Measurements from ENCODE around the gene GALNTL6. TPM values are rescaled to one million over a fixed set of nuclear protein-coding genes. Genes with fewer than 3 reads are reported as not detected.

The GALNTL6 gene
- polyA plus RNA-seq, 6 donors from 2014 or later = 0.09 to 1.5 (median 0.52) TPM

DNA sequence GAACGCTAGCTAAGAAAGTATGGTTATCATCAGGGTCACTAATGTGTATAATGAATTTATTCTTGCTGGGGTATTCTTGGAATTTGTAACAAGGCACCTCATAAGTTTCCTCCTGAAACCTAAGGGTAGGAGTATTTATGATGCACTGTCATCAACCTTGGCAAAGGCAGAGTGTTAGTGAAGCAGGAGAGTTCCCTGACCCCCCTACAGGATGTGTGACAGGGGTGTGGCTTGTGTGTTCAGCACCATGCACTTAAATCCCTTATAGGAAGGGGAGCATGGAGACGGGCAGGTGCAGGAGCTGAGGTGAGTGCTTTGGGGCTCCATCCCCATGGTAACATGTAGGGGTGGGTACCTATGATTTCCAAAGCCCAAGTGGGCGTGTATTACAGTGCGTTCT is 237.7 kb downstream of the GALNTL6 start:
- Mint-ChIP-seq H3K36me3 (no peaks in the 10 kb centered on the region), H3K4me1 (no peaks in the 10 kb centered on the region), H3K9me3 (no peaks in the 10 kb centered on the region), H3K27ac (no peak overlapping the region), H3K4me3 (no peak overlapping the region), H3K27me3 (no peaks in the 10 kb centered on the region)
- DNase-seq (no peak), ATAC-seq (ENCODE audit: low read depth in 2 of 2) (no peak)

DNA sequence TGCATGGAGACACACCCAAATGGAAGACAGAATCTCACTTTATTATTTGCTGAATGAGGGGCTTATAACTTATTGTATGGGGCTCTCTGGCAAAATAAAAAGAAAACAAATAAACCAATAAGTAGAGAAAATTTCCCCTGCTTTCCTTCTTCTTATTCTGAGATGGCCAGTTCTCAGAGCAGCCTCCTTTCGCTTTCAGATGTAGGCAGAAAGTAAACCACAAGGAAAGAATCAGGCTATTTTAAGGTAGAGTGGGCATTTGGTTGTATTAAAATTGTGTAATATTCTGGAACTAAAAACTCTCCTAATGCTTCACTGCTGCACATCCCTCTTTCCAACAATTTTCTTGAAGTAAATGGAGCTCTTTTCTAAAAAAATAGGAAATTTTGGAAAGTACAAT is 241.8 kb downstream of the GALNTL6 start:
- Mint-ChIP-seq H3K27me3 (no peaks in the 10 kb centered on the region), H3K4me3 (no peak overlapping the region), H3K36me3 (no peaks in the 10 kb centered on the region), H3K4me1 (no peaks in the 10 kb centered on the region), H3K9me3 (no peaks in the 10 kb centered on the region), H3K27ac (no peak overlapping the region)
- ATAC-seq (ENCODE audit: low read depth in 2 of 2) (no peak), DNase-seq (no peak)

DNA sequence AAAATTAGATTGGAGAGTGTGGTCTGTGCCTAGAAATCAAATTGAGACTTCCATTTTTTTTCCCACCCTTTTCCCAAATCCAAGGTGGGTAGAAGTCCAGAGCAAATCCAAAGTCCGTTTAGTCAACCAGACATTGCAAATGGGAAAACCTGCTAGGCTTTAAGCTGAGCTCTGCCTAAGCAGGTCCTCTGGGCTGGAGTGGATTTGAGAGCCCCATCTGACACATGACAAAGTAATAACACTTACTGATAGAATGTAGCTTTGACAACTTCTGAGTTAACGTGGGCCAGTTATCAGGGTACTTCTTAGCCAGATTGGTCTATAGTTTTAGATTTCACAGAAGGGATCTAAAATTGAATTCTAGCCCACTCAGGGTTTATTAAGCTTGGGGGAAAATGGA is 242.3 kb downstream of the GALNTL6 start:
- Mint-ChIP-seq H3K27ac (no peak overlapping the region), H3K36me3 (no peaks in the 10 kb centered on the region), H3K4me3 (no peak overlapping the region), H3K9me3 (no peaks in the 10 kb centered on the region), H3K4me1 (no peaks in the 10 kb centered on the region), H3K27me3 (no peaks in the 10 kb centered on the region)
- no peak for ATAC-seq (ENCODE audit: low read depth in 2 of 2)
- DNase-seq = no peak

DNA sequence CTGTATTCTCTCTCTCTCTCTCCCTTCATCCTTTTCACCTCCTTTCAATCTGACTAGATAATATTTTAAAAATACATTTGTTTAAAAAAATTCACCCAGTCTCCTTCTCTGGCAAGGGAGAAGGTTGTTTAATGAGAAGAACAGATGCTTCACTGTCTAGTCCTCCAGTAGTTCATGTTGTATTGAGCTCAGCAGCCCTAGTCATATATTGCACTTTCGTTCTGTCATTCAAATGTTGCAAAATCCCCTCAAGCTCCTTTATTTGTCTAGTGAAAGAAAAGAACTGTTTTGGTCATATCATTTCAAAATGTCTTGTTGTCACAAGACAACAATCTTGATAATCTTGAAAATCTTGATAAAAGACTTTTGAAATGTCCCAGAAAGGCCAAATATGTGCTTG is 248.0 kb downstream of the GALNTL6 start:
- DNase-seq = no peak
- Mint-ChIP-seq H3K4me3 (no peak overlapping the region), H3K4me1 (no peaks in the 10 kb centered on the region), H3K9me3 (no peaks in the 10 kb centered on the region), H3K36me3 (no peaks in the 10 kb centered on the region), H3K27ac (no peak overlapping the region), H3K27me3 (no peaks in the 10 kb centered on the region)
- no peak for ATAC-seq (ENCODE audit: low read depth in 2 of 2)

DNA sequence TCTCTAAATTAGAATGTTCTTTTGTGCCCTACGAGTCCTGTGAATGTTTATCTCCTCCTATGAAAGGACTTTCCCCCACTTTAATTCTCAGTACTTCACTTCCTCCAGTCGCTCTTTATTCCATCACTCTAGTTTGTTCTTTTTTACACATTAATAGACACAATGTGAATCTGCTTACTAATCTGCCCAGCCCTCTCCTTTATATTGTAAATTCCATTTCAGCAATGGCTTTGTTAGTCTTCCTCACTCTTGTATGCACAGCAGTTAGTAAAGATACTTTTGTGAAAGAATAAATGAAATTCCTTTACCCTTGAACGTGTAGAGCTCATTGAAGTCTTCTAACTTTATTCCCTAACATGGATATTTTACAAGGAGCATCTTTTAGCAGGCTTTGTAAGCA is 255.3 kb downstream of the GALNTL6 start:
- no peak for ATAC-seq (ENCODE audit: low read depth in 2 of 2)
- H3K27me3 Mint-ChIP-seq = no peaks in the 10 kb centered on the region
- no peaks in the 10 kb centered on the region for H3K4me1 Mint-ChIP-seq
- peaks cover 0 to 6% (median 0%) of the 10 kb centered on the region in 7 donors for H3K9me3 Mint-ChIP-seq
- DNase-seq = no peak
- no peak overlapping the region for H3K4me3 Mint-ChIP-seq
- no peaks in the 10 kb centered on the region for H3K36me3 Mint-ChIP-seq
- H3K27ac Mint-ChIP-seq = no peak overlapping the region

DNA sequence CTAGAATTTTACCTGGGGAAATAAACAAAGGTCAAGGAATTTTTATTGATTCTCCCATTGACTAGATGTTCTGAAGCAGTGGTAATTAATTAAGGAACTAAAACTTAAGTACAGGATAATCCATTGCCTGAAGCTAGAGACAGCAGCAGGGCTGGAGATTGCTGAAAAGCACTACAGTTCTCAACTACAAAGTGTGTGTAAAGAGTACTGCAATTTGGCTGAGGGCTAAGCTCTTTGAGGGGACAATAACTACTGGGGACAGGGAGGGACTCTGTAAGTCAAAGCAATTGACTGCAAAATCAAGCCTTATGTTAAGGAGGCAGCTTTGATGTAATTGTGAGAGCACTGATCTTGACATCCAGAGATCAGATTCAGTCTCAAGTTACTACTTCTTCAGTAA is 260.4 kb downstream of the GALNTL6 start:
- Mint-ChIP-seq H3K9me3 (peaks cover 0 to 4% (median under 1%) of the 10 kb centered on the region in 7 donors), H3K4me3 (no peak overlapping the region), H3K4me1 (no peaks in the 10 kb centered on the region), H3K27ac (no peak overlapping the region), H3K27me3 (no peaks in the 10 kb centered on the region), H3K36me3 (no peaks in the 10 kb centered on the region)
- no peak for ATAC-seq (ENCODE audit: low read depth in 2 of 2)
- DNase-seq = no peak

DNA sequence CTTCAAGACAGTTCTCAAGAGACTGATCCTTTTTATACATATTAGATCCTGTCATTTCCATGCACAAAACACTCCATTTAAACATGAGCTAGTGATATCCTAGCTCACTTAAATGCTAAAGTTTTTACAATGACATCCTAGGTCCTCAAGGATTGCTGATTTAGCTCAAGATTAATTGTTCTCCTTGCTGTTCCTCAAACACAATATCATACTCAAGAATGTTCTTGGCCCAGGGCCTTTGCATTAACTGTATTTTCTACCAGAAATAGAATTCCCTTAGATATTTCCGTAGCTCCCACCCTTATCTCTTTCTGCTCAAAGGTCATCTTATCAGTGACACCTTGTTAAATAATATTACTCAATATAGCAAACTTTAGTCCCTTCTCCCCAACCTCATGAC is 270.1 kb downstream of the GALNTL6 start:
- no peaks in the 10 kb centered on the region for H3K36me3 Mint-ChIP-seq
- ATAC-seq (ENCODE audit: low read depth in 2 of 2) = no peak
- no peaks in the 10 kb centered on the region for H3K9me3 Mint-ChIP-seq
- H3K4me1 Mint-ChIP-seq = no peaks in the 10 kb centered on the region
- DNase-seq = no peak
- H3K27ac Mint-ChIP-seq = no peak overlapping the region
- H3K4me3 Mint-ChIP-seq = no peak overlapping the region
- no peaks in the 10 kb centered on the region for H3K27me3 Mint-ChIP-seq

DNA sequence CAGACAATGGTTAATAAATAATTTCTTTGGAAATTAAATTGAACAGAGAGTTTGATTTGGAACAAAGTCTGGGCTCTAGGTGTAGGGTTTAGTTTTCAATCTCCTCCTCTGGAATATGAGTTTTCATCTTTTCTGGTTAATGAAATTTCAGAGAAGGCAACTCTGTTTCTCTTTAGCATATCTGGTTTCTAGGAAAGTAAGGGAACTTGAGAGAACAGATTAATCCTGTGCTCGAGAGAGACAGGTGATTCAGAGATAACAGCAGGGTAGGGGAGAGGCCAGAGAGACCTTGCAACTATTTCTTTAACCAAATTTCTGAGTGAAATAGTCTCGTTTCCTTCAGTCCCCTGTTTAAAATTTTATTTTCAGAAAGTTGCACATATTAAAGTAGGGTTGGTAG is 275.4 kb downstream of the GALNTL6 start:
- Mint-ChIP-seq H3K4me3 (no peak overlapping the region), H3K27ac (no peak overlapping the region), H3K36me3 (no peaks in the 10 kb centered on the region), H3K4me1 (no peaks in the 10 kb centered on the region), H3K9me3 (peaks cover 0 to 5% (median 0%) of the 10 kb centered on the region in 7 donors), H3K27me3 (no peaks in the 10 kb centered on the region)
- no peak for ATAC-seq (ENCODE audit: low read depth in 2 of 2)
- no peak for DNase-seq

DNA sequence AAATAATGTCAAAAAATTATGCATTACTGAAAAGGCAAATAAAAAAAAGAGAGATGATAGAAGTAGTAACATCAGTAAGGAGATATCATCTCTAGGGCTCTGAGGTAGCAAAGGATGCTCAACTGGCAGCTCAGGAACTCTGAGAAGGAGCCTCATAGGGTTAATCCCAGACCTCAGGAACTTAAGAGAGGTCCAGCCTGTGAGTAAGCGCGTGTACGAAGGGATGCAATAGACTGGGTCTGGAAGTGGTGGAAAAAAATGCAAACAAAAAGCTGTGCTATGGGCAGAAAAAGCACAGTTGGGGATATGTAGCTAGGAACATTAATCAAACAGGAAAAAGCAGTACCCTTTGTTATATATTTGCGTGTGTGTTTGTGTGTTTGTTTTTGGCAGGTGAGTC is 282.0 kb downstream of the GALNTL6 start:
- ATAC-seq (ENCODE audit: low read depth in 2 of 2) = no peak

DNA sequence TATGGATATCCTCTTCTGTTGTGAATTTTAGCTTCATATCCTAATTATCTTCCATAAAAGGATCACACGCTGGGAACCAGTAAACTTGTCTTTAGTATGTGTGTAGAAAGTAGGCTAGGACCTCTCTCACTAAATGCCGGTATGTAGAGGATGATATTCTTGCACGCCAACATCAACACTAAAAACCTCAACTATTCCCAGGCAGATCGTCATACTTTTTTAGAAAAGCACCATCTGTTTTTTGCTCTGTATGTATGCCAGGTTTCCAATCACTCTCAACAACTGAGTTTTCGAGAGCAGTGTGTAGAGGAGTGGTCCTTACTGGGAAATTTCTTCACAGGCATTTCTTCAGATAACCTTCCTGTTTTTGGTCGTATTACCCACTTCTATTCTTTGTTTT is 283.6 kb downstream of the GALNTL6 start:
- H3K9me3 Mint-ChIP-seq = peaks cover 0 to 3% (median 0%) of the 10 kb centered on the region in 7 donors
- H3K27me3 Mint-ChIP-seq = peaks cover 0 to 4% (median 0%) of the 10 kb centered on the region in 3 donors
- H3K36me3 Mint-ChIP-seq = no peaks in the 10 kb centered on the region
- no peaks in the 10 kb centered on the region for H3K4me1 Mint-ChIP-seq
- no peak overlapping the region for H3K4me3 Mint-ChIP-seq
- DNase-seq (no peak), ATAC-seq (ENCODE audit: low read depth in 2 of 2) (no peak)
- H3K27ac Mint-ChIP-seq = no peak overlapping the region

More for the DNA sequence above, 282.0 kb downstream of the GALNTL6 start:
- Mint-ChIP-seq H3K9me3 (peaks cover 0 to 7% (median 0%) of the 10 kb centered on the region in 7 donors), H3K4me3 (no peak overlapping the region), H3K27me3 (peaks cover 0 to 4% (median 0%) of the 10 kb centered on the region in 3 donors), H3K4me1 (no peaks in the 10 kb centered on the region), H3K36me3 (no peaks in the 10 kb centered on the region), H3K27ac (no peak overlapping the region)
- DNase-seq = no peak

DNA sequence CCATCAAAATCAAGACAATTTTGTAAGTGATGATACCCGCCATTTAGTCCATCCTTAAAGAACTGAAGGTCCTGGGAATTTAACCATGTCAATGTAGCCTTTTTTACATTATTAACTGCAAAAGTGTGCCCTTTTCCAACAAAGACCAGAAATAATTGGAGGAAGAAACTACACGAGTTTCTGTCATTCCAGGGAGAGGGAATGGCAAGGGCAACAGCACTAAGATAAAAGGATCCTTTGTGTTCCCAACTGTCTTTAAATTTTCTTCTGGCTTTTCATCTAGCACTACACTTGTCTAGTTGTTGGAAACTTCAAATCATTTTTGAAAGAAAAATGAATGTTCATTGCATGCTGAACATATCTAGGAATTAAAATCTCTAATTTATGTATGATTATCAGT is 286.2 kb downstream of the GALNTL6 start:
- Mint-ChIP-seq H3K9me3 (peaks cover 0 to 6% (median 0%) of the 10 kb centered on the region in 7 donors), H3K4me3 (no peak overlapping the region), H3K4me1 (no peaks in the 10 kb centered on the region), H3K36me3 (no peaks in the 10 kb centered on the region), H3K27me3 (peaks cover 0 to 4% (median 0%) of the 10 kb centered on the region in 3 donors), H3K27ac (no peak overlapping the region)
- no peak for DNase-seq
- no peak for ATAC-seq (ENCODE audit: low read depth in 2 of 2)

DNA sequence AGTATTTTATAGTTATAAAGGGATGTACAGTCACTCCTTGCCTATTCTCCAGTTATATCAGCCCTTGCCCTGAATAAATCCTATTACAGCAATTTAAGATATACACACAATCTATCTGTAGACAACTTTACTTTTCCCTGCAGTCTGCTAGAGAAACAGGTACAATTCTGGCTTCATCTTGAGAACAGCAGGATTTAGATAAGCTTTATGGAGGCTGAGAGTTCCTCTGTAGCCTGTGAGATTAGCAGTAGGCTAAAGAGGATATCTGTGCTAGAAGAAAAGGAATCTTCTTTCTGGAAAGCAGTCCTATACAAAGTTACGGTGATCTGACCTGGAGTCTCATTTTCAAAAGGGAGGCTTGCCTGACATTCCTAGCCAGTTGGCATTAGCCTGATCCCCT is 290.3 kb downstream of the GALNTL6 start:
- Mint-ChIP-seq H3K4me1 (no peaks in the 10 kb centered on the region), H3K9me3 (peaks cover 0 to 5% (median 0%) of the 10 kb centered on the region in 7 donors), H3K27me3 (peaks cover 0 to 4% (median 0%) of the 10 kb centered on the region in 3 donors), H3K36me3 (no peaks in the 10 kb centered on the region), H3K4me3 (no peak overlapping the region), H3K27ac (no peak overlapping the region)
- DNase-seq (no peak), ATAC-seq (ENCODE audit: low read depth in 2 of 2) (no peak)

DNA sequence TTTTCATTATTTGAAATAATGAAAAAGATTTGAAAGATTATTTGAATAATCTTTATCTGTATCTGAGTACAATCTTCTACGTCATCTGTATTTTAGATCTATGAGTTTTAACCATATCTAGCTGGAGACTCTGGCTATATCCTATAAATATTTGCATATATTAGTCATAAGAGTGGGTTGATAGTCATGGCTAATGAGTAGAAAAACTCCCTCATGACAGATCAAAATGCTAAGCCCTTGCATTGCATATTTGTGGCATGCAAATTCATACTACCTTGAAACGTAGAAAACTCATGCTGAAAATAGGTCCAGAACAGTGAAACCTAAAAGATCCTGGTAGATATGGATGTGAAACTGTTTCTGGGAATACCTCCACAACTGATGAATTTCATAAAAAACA is 291.3 kb downstream of the GALNTL6 start:
- ATAC-seq (ENCODE audit: low read depth in 2 of 2) (no peak), DNase-seq (no peak)
- no peaks in the 10 kb centered on the region for H3K27me3 Mint-ChIP-seq
- H3K36me3 Mint-ChIP-seq = no peaks in the 10 kb centered on the region
- H3K9me3 Mint-ChIP-seq = peaks cover 0 to 5% (median 0%) of the 10 kb centered on the region in 7 donors
- no peak overlapping the region for H3K4me3 Mint-ChIP-seq
- H3K27ac Mint-ChIP-seq = no peak overlapping the region
- H3K4me1 Mint-ChIP-seq = no peaks in the 10 kb centered on the region

DNA sequence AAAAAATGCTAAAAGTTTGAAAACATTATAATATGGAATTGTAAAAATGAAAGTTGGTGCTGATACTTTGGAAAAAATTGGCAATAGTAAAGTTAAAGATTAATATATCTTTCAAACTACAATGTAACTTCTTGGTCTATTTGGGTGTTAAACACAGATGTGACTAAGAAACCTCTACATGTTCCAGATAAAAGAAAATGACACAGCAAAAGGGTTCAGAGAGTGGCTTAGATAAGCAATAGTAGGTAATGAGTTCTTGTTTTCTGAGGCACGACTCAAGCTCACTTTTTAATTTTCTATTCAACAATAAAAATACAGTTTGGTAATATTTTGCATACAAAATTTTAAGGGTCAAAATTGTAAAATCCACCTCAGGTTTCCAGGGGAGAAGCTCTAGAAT is 292.7 kb downstream of the GALNTL6 start:
- ATAC-seq (ENCODE audit: low read depth in 2 of 2) = no peak
- no peaks in the 10 kb centered on the region for H3K27me3 Mint-ChIP-seq

DNA sequence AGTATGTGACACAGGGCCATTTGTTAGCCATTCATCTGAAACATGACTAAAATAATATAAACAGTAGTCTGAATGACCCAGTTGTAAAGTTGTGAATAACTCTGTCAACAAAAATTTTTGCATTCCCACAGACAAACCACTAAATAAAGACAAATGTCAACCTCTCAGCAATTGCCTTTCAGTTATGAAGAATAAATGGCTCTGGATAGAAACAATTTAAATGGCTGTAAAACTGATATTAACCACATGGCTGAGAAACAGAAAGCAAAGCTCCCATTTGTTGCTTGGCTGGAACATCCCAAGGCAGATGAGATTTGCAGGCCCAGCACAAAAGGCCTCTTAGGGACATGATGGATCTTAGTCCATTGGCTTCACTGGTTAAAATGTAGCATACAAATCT is 296.3 kb downstream of the GALNTL6 start:
- peaks cover 0 to 5% (median 0%) of the 10 kb centered on the region in 7 donors for H3K9me3 Mint-ChIP-seq

More for the DNA sequence above, 292.7 kb downstream of the GALNTL6 start:
- H3K27ac Mint-ChIP-seq = no peak overlapping the region
- no peaks in the 10 kb centered on the region for H3K36me3 Mint-ChIP-seq
- peaks cover 0 to 5% (median 0%) of the 10 kb centered on the region in 7 donors for H3K9me3 Mint-ChIP-seq
- DNase-seq = no peak
- H3K4me3 Mint-ChIP-seq = no peak overlapping the region
- H3K4me1 Mint-ChIP-seq = no peaks in the 10 kb centered on the region

More for the DNA sequence above, 296.3 kb downstream of the GALNTL6 start:
- Mint-ChIP-seq H3K4me3 (no peak overlapping the region), H3K27ac (no peak overlapping the region), H3K36me3 (no peaks in the 10 kb centered on the region), H3K4me1 (no peaks in the 10 kb centered on the region), H3K27me3 (no peaks in the 10 kb centered on the region)
- ATAC-seq (ENCODE audit: low read depth in 2 of 2) (no peak), DNase-seq (no peak)

Measured in naive B cell (primary cell).